ENCODE measurements around the gene XIST.

XIST gene

GRCh38 chrX:73823473-73824004, 29.0 kb downstream of the XIST start (continued):
- TF ChIP-seq ZNF514 (tag by site-specific recombination; IDR thresholded peaks at IDR 0.05), result no peak
- no peak for TF ChIP-seq ZNF398 (tag by site-specific recombination; IDR thresholded peaks at IDR 0.05)
- no peak for TF ChIP-seq ZFP69B (tag by site-specific recombination; IDR thresholded peaks at IDR 0.05)
- TF ChIP-seq ZNF654 (tag by site-specific recombination; IDR thresholded peaks at IDR 0.05; ENCODE audit: low read depth), result no peak
- 0 out of 2 replicates have a peak, but pooled peaks have one; percentile 8 for TF ChIP-seq OVOL3 (tag by site-specific recombination; IDR thresholded peaks at IDR 0.05)
- TF ChIP-seq ZNF449 (tag by site-specific recombination; IDR thresholded peaks at IDR 0.05), result no peak
- 0 out of 2 replicates have a peak, but pooled peaks have one; percentile 25 for TF ChIP-seq ZNF600 (tag by site-specific recombination; IDR thresholded peaks at IDR 0.05)
- no peak for TF ChIP-seq ZIC2 (tag by site-specific recombination; IDR thresholded peaks at IDR 0.05)
- no peak for TF ChIP-seq ZBTB7A (tag by site-specific recombination; IDR thresholded peaks at IDR 0.05; ENCODE audit: low read depth)
- TF ChIP-seq SP7 (tag by site-specific recombination; IDR thresholded peaks at IDR 0.05), result no peak
- TF ChIP-seq ZNF791 (tag by site-specific recombination; IDR thresholded peaks at IDR 0.05), result no peak
- TF ChIP-seq KLF8 (tag by site-specific recombination; IDR thresholded peaks at IDR 0.05), result 0 out of 2 replicates have a peak, but pooled peaks have one; percentile 15
- TF ChIP-seq WT1 (tag by site-specific recombination; IDR thresholded peaks at IDR 0.05), result no peak
- no peak for TF ChIP-seq ZBTB21 (tag by site-specific recombination; IDR thresholded peaks at IDR 0.05)
- TF ChIP-seq SP2 (tag by site-specific recombination; IDR thresholded peaks at IDR 0.05), result no peak
- TF ChIP-seq ZNF248 (tag by site-specific recombination; IDR thresholded peaks at IDR 0.05), result no peak
- TF ChIP-seq ZNF221 (tag by site-specific recombination; IDR thresholded peaks at IDR 0.05; ENCODE audit: borderline replicate concordance), result no peak
- TF ChIP-seq ZNF704 (tag by site-specific recombination; IDR thresholded peaks at IDR 0.05), result no peak
- no peak for TF ChIP-seq ZNF394 (tag by site-specific recombination; IDR thresholded peaks at IDR 0.05; ENCODE audit: borderline replicate concordance)
- TF ChIP-seq ZNF157 (tag by site-specific recombination; IDR thresholded peaks at IDR 0.05), result no peak
- no peak for TF ChIP-seq ZBTB11 (tag by site-specific recombination; conservative IDR thresholded peaks at IDR 0.05; ENCODE audit: low read depth)
- 0 out of 2 replicates have a peak, but pooled peaks have one; percentile 14 for TF ChIP-seq PATZ1 (tag by site-specific recombination; IDR thresholded peaks at IDR 0.05)
- peak; percentile 49; the same call in 1 of the 2 replicates for TF ChIP-seq KLF17 (tag by site-specific recombination; IDR thresholded peaks at IDR 0.05)
- TF ChIP-seq PRDM4 (tag by site-specific recombination; IDR thresholded peaks at IDR 0.05), result peak; percentile 14; the same call in 1 of the 2 replicates
- TF ChIP-seq ZNF341 (tag by site-specific recombination; IDR thresholded peaks at IDR 0.05; ENCODE audit: low read depth), result no peak
